H54 (cell line): ENCODE measurements around the gene SLC38A11.
A peak's percentile ranks its signal among the peaks of the same experiment; 100 is the strongest.

Source experiments
- DNase-seq: peaks from one replicate; pipeline ENCODE4 v3.0.0; 2011; ENCODE audit warnings: low spot score, mixed read lengths; ENCODE audit not compliant: insufficient read length
- FAIRE-seq: peaks from 3 replicates; lab custom pipeline; 2011; peaks lifted over from hg19 to GRCh38; lab: Jason Lieb, UNC
- POLR2A ChIP-seq: IDR thresholded peaks from 2 replicates; pipeline ENCODE4 v1.6.1; 2011; ENCODE audit warnings: low read depth, mild to moderate bottlenecking, low read length

Gene SLC38A11

GRCh38 chr2:164913640-164914350 is 41.5 kb downstream of the SLC38A11 start:
- no peak for TF ChIP-seq POLR2A
- no peak for DNase-seq
- peak; percentile 27 for FAIRE-seq

- no peak for TF ChIP-seq POLR2A
- no peak for FAIRE-seq
- no peak for DNase-seq
Observed at GRCh38 chr2:164913011-164913410, 42.3 kb downstream of the SLC38A11 start.

GRCh38 chr2:164911832-164912231 is 43.5 kb downstream of the SLC38A11 start:
- DNase-seq (no peak), FAIRE-seq (no peak)
- TF ChIP-seq POLR2A: no peak

GRCh38 chr2:164910101-164910899 is 45.0 kb downstream of the SLC38A11 start:
- FAIRE-seq: peak; percentile 96
- TF ChIP-seq POLR2A: no peak
- DNase-seq: no peak

- no peak for DNase-seq
- TF ChIP-seq POLR2A: no peak
- no peak for FAIRE-seq
Observed at GRCh38 chr2:164906947-164907346, 48.4 kb downstream of the SLC38A11 start.

- no peak for TF ChIP-seq POLR2A
- DNase-seq (no peak), FAIRE-seq (no peak)
Observed at GRCh38 chr2:164905307-164905706, 50.0 kb downstream of the SLC38A11 start.

GRCh38 chr2:164903951-164904350 is 51.4 kb downstream of the SLC38A11 start:
- peak; percentile 69 for FAIRE-seq
- TF ChIP-seq POLR2A: no peak
- no peak for DNase-seq

- DNase-seq (no peak), FAIRE-seq (peak; percentile 80)
- TF ChIP-seq POLR2A: no peak
Observed at GRCh38 chr2:164903204-164903603, 52.1 kb downstream of the SLC38A11 start.

- peak; percentile 6 for FAIRE-seq
- no peak for TF ChIP-seq POLR2A
- DNase-seq: no peak
Observed at GRCh38 chr2:164899121-164899520, 56.2 kb downstream of the SLC38A11 start.

GRCh38 chr2:164898475-164898874 is 56.9 kb downstream of the SLC38A11 start:
- DNase-seq (no peak), FAIRE-seq (peak; percentile 89)
- no peak for TF ChIP-seq POLR2A

- FAIRE-seq (peak; percentile 6), DNase-seq (no peak)
- no peak for TF ChIP-seq POLR2A
Observed at GRCh38 chr2:164897469-164898260, 57.7 kb downstream of the SLC38A11 start.

GRCh38 chr2:164896634-164897355 is 58.5 kb downstream of the SLC38A11 start:
- no peak for TF ChIP-seq POLR2A
- FAIRE-seq (peak; percentile 93), DNase-seq (peak; percentile 20)

- TF ChIP-seq POLR2A: no peak
- DNase-seq (no peak), FAIRE-seq (no peak)
Observed at GRCh38 chr2:164896226-164896625, 59.1 kb downstream of the SLC38A11 start.

- FAIRE-seq (no peak), DNase-seq (no peak)
- TF ChIP-seq POLR2A: no peak
Observed at GRCh38 chr2:164891460-164891859, 63.9 kb downstream of the SLC38A11 start.
